Fibroblast of skin of right quadriceps (primary cell): Measurements from ENCODE around the gene PBRM1.

Experiments
- DNase-seq: peaks from one replicate; pipeline ENCODE4 v3.0.0-alpha.2; 2013

Gene PBRM1

DNA sequence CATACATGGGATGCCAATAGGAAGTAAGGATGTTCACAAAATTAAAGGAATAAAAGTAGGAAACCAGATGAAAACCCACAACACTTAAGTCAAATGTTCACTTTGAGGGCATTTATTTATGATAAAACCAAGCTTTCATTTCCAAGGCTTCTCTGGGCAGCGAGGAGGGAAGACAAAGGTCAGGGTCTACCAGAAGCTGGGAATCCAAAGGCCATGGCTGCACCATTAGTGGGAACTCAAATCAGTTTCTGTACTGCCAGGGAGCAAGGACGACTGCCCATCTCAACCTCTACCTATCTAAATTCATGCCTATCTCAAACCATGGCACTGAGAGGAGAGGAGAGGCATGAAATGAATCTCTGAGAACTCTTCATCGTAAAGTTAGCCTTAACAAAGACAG lies 22.6 kb downstream of the PBRM1 start:
- DNase-seq = no peak

DNA sequence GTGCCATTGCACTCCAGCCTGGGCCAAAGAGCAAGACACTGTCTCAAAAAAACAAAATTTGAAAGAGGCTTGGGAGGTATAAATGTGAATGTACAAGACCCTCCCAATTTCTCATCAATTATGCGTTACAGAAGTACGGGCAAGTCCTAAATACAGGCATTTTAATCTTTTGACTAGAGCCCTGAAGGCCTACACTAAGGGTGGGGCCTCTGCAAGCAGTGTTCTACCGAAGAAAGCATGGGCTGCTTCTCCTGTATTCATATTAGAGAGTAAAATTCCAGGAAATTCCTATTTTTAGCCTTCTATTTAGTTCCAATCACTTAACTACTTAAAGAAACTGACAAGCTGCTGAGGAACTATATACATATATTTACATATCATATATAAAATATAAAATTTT lies 25.7 kb downstream of the PBRM1 start:
- no peak for DNase-seq

DNA sequence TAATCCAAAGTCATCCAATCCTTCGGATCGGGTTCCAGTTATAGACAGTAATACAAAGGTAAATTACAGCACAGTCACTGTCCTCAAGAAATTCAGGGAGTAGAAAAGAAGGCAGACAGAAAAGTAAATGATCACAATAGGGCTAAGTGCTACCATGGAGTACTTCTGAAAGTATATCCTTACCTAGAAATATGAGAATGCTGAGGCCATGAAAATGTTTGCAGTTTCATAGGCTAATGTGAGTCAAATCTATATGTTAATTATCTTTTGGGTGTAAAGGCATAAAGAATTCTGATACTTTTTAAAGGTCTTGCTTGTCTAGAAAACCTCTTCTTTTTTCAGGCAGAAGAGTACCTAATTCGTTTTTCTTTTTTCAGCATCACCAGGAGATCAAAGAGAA lies 29.8 kb downstream of the PBRM1 start:
- no peak for DNase-seq

DNA sequence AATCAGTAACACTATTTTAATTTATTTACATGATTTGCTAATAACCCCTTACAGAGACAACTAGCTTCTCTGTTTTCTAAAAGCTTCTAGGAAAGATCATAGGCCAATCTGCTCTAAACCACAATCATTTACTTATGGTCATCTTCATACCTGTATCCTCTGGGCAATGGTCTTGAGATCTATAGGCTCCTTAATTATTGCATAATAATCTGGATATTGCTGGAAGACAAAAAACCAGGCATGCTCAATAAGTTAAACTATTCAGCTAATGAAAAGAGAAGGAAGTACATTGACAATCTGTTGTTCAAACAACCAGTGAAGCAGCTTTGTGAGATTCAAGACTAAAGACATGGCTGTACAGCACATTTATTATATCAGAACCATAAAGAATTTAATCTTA lies 34.1 kb downstream of the PBRM1 start:
- DNase-seq = no peak

DNA sequence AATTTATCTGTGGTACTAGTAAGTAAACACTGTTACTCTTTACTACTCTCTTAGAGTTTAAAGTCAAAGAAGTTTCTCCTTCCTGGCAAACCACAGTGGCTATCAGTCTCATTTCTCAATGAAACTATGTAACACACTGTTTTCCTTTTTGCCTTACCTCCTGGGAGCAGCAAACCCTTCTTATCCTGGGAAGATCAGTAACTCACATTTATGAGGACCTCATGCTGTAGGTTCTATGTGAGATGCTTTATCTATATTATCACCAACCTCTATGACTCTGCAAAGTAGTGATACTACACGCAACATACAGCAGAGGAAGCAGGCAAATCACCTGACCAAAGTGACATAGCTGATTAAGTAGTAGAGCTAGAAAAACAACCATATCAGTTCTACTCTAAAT lies 35.3 kb downstream of the PBRM1 start:
- peak; percentile 2 for DNase-seq

DNA sequence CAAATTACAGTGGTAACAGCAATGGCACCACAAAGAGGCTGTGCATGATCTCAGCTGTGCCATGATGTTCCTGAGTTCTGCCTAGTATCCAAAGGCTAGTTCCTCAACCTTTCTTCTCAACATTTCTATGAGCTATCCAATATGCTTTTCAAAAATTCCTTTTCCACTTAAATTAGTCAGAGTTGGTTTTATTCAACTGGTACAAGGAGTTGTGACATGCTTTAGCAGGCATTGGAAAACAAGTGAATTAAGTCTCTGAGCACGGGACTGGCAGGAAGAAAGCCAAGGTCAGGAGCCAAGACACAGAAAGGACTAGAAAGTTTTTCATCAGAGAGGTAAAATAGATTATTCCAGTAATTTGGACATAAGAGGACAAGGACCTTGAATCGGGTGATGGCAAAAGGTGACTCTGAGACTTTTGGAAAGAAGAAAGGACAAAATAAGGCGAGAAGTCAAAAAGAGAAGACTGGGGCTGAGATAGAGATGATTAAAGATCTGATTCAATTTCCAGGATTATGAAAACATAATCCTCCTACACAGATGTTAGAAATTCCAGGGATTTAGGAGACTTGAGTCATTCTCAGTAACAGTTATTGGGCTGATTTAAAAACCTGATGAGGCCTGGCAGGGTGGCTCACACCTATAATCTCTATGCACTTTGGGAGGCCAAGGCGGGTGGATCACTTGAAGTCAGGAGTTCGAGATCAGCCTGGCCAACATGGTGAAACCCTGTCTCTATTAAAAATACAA lies 36.1 kb downstream of the PBRM1 start:
- DNase-seq = peak; percentile 63

DNA sequence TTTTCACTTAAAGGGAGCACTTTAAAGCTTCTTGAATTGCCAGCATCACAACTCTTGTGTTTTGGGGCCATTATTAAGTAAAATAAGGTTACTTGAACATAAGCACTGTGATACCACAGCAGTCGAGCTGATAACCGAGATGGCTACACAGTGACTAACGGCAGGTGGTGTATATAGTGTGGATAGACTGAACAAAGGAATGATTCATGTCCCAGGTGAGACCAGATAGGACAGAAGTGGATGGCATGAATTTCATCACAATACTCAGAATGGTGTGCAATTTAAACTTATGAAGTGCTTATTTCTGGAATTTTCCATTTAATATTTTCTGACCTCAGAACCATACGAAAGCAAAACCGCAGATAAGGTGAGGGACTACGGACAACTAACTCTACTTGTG lies 40.2 kb downstream of the PBRM1 start:
- no peak for DNase-seq

DNA sequence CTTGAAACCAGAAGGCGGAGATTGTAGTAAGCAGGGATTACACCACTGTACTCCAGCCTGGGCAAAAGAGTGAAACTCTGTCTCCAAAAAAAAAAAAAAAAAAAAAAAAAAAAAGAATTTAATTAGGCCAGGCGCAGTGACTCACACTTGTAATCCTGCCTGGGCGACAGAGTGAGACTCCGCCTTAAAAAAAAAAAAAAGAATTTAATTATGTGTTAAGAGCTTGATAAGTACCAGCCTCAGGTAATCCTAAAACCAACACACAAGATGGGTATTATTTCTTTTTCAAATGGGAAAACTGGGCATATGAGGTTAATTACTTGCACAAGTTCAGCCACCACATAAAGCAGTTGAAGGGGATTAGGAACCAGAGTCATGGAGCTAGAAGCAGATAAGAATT lies 49.0 kb downstream of the PBRM1 start:
- DNase-seq = peak; percentile 28

DNA sequence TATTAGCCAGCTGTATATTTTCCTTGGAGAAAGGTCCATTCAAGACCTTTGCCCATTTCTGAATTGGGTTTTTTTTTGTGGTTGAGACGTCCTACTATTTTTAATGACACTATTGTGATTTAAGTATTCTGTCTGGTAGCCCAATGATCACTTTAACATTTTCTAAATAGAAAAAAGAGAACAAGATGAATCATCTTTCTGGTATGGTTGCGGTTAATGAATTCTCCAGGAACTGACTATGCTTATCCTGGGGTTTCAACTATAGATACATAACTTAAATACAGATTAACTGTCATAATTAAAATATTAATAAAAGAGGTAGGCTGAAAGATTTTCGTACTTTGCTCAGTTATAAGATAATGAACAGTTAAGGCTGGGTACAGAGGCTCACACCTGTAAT lies 51.9 kb downstream of the PBRM1 start:
- DNase-seq = peak; percentile 22

DNA sequence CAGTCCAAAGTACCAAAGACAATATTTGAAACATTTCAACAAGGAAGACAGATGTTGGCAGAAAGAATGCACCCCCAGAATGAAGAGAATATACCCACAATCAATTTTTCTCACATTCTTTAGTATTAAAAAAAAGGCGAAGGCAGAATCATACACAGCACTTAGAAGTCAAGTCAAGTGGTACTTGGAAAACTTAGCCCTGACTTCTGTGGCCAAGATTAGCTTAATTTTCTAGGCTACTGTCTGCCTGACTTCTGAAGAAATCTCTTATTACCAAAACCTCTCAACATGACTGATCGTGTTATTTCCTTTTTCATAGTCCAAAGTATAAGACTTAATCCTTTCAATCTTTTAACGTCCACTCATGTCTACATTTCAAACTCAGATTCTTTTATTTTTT lies 60.7 kb downstream of the PBRM1 start:
- no peak for DNase-seq

DNA sequence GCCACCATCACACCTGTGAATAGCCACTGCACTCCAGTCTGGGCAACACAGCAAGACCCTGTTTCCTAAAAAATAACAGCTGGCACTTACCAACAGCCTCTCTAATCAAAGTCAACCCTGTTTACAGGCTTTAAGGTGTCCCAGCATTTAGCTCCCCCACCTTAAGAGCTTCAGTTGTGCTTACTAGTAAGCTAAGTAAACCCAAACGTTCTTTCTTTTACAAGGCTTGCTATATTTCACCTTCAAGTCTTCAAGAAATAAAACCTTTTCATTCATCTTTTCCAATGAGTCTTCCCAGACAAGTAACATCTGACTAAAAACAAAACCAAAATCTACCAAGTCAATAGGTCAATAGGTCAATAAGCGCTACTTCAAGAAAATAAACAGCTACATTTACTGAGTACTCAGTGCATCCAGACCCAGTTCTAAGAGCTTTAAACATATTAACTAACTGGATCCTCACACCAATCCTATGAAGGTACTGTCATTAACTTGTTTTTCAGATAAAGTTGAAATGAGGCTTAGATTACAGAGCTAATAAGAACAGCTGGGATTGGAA lies 62.4 kb downstream of the PBRM1 start:
- no peak for DNase-seq

DNA sequence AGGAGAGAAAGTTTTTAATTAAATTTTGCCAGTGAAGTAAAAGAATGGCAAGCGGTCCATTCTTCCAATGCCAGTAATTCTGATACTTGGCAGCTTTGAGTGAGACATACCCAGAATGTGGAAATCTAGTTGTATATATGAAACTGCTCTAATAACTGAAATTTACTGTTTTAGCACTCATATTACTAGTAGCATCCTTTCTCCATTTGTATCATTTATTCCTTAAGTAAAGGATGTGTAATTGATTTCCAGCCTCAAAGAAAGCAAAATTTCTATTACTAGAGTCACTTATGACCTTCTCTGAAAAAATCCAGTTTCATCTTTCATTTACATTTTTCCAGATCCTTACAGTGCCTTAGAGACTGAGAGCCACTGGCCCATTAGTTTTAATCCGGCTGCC lies 65.1 kb downstream of the PBRM1 start:
- no peak for DNase-seq

DNA sequence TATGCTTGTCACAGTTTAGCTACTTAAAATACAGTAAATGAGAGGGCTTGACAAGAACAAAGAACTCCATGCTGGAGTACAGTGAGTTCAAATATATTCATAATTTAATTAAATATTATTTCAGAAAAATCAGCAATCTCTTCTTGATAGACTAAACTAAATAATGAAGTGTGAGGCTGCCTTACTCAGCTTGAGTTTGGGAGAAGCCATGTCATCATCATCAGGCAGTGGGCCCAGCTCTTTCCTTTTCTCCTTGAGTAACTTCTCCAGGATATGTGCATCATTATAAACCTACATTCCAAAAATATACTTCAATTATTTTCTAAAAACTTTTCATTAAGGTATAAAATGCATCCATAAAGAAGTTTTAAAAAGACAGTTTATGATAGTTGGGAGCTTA lies 70.5 kb downstream of the PBRM1 start:
- no peak for DNase-seq

DNA sequence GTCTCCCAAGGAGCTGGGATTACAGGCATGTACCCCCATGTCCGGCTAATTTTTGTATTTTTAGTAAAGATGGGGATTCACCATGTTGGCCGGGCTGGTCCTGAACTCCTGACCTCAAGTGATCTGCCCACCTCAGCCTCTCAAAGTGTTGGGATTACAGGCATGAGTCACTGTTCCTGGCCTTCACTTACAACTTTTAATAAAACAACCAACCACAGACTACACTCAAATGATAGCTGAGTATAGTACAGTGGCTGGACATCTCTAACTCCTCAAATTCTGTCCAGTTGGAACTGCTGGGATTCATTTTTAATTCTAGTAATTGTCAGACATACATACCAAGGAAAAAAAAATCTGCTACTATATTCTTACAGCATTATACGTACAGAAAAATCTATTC lies 71.0 kb downstream of the PBRM1 start:
- no peak for DNase-seq

DNA sequence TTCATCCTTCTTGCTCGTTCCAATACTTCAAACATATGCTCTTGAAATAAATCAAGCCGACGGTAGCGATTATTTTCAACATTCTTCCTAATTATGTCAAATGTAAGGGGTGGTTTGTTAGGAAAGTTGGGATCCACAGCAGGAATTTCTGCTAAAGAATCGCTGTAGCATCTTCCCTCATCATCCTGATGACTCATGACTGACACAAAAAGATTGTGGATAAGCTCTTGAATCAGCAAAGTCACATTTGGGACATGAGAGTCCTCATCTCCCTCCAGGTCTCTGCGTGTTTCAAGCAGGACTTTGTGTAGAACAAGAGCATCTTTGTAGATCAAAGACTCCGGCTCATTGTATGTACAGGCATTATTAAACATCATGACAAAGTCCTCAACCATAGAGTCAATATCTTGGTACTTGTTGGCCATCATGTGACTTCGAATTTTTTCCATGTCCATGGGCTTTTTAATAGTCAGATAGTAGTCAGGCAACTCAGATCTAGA lies 76.3 kb downstream of the PBRM1 start:
- peak; percentile 45 for DNase-seq

DNA sequence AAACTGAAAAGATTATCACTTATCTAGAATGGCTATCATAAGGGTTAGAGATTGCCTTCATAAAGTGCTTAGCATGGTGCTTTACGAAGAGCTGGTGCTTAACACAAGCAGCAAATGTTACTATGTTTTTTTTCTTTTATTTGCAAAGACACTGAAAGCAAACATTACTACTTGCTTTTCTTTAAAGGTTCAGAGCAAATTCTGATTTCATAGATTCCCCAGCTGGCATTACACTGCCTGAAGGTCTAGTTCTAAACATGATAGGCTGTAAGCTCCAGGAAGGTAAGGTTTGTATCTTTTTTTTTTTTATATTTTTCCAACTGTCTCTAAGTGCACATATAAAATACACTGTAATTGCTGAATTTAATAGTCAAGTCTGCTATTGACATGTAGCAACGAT lies 77.4 kb downstream of the PBRM1 start:
- no peak for DNase-seq

DNA sequence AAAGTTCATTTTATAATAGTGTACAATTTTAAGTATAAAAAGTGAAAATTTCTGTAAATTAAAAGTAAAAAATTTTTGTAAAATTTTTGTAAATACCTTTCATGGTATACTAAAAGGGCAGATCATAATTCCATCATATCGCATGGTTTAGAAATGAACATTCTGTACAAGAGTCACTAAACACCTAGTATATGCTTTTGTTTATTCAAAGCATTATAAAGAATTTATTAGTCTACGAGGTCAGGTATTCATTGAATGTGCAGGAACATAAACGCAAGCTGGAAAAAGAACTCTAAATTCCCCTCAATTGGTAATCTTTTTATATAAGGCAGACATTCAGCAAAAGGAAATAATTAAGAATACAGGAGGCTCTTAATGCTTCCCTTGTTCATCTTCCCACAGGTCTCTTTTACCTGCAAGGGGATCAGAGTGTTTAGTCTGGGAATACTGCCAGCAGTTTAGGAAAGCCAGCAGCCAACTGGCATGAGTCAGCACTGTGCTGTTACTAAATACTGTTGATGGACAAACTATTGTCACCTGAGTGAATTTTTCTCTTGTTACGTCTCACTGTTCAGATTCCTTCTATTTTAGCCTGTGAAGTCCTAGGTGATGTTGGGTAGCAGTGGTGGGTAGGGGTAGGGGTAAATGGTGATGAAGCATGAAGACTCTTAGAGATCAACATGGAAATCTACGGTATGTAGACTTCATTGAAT lies 79.2 kb downstream of the PBRM1 start:
- DNase-seq = peak; percentile 13

DNA sequence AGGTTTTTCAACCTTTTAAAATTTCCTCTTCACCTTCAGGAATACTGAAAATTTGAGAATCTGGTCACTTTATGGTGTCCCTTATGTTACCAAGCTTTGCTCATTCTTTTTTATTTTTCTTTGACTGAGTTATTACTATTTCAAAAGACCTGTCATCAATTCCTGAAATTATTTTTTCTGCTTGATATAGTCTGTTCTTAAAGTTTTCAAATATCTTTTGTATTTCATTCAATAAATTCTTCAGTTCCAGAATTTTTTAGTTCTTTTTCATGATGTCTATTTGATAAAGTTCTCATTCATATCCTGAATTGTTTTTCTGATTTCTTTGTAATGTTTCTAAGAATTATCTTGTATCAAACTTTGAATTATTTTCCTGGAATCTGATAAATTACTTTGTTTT lies 85.5 kb downstream of the PBRM1 start:
- DNase-seq = no peak

DNA sequence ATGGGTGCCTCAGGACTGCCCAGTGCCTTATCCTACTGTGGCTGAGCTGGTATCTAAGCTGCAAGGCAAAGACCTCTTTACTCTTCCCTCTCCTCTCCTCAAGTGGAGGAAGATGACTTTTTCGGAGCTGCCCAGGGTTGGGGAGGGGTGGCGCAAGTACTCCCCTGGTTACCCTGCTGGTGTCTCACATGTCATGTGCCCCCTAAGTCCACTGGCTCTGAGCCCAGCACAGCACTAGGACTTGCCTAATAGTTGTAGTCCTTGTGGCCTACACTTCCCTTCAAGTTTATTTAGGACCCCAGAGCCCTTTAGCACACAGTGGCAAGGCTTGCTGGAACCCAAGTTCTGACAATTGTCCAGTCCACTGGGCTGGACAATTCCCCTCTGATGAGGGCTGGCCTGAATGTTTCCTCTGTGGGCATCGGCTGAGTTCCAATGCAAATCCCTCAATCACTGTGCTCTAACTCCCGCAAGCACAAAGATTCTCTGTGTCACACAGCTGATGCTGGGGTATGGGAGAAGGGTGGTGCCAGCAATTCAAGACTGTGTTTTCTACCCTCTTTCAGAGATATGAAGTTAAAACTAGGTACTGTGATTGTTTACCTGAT lies 89.0 kb downstream of the PBRM1 start:
- DNase-seq = no peak

DNA sequence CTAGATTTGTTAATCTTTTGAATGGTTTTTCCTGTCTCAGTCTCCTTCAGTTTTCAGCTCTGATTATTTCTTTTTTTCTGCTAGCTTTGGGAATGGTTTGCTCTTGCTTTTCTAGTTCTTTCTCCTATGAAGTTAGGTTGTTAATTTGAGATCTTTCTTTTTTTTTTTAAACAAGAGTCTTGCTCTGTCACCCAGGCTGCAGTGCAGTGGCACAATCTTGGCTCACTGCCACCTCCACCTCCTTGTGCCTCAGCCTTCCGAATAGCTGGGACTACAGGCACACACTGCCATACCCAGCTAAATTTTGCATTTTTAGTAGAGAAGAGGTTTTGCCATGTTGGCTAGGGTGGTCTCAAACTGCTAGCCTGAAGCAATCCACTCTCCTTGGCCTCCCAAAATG lies 92.6 kb downstream of the PBRM1 start:
- no peak for DNase-seq

DNA sequence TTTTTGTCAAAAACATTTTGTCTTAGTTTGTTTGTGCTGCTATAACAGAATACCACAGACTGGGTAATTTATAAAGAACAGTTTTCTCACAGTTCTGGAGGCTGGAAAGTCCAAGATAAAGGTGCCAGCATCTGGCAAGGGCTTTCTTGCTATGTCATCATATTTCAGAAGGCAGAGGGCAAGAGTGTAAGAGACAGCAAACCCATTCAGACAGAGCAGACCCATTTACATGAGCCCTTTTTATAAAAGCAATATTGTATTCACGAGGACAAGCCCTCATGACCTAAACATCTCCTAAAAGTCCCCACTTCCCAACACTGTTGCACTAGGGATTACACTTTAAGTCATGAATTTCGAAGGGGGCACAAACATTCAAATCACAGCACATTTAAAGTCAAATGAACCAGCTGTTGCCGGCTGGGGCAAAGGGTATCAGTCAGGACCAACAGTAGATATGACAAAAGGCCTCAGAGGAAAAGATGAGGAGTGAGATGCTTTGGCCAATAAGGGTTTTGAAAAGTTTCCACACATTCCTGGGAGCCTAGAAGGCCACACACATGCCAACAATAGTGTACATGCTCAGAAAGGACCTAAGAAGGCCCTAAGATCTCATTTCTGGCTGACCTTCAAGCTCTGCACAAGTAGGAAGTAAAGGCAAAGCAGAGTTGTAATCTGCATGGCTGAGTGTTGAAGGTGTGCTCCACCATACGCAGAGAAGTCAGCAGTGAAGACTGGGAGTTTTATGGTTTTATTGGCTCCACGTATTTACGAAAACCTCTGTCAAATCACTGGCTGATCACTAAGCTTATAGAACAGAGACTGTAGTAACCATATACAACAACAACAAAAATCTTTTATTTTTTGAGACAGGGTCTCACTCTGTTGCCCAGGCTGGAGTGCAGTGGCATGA lies 111.4 kb downstream of the PBRM1 start:
- no peak for DNase-seq

DNA sequence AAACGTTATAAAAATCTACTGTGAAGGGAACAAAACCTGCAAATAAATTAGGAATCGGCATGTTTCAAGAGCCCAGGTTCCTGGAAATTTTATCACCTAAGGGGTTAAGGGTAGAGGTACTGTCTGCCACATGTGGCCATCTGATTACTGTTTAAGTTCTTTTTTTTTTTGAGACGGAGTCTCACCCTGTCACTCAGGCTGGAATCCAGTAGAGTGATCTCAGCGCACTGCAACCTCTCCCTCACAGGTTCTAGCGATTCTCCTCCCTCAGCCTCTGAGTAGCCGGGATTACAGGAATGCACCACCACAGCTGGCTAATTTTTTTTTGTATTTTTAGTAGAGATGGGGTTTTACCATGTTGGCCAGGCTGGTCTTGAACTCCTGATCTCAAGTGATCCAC lies 113.5 kb downstream of the PBRM1 start:
- DNase-seq = no peak

DNA sequence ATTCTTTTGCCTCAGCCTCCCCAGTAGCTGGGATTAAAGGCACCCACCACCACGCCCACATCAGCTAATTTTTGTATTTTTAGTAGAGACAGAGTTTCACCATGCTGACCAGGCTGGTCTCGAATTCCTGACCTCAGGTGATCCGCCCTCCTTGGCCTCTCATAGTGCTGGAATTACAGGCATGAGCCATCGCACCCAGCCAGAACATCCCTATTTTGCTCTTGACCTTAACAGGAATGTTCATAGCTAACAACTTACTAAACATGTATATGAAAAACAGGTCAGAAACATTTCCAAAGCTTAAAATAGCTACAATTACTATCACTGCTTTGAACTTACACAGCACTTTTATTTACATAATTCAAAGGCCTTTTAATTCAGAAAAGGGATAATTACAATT lies 115.6 kb downstream of the PBRM1 start:
- DNase-seq = peak; percentile 24
